ENCODE data around the gene WWOX. TPM values are rescaled to one million over a fixed set of nuclear protein-coding genes. Genes with fewer than 3 reads are reported as not detected.

Gene WWOX
- total RNA-seq, 1 experiment from 2014 or later = 15.6 TPM

- peaks cover 0 to 2% of the 10 kb centered on the region in 2 experiments; a peak in 4 of 5 replicates for H3K9me3 Mint-ChIP-seq
- Histone ChIP-seq H4K91ac (ENCODE audit: insufficient read length, low read depth, low read length) (no peak overlapping the region), H3T11ph (ENCODE audit: low read length) (no peak overlapping the region), H3K27me3 (ENCODE audit: insufficient read depth, low read length) (no peaks in the 10 kb centered on the region), H4K20me1 (ENCODE audit: control insufficient read depth, insufficient read depth, insufficient read length) (no peaks in the 10 kb centered on the region), H3K56ac (ENCODE audit: insufficient read length, low read depth, low read length) (no peak overlapping the region), H3K14ac (ENCODE audit: insufficient read depth, low read length) (no peak overlapping the region), H2BK12ac (ENCODE audit: insufficient read length, low read depth, low read length) (no peak overlapping the region), H2AK5ac (ENCODE audit: insufficient read length, low read length) (no peak overlapping the region), H3K27ac (ENCODE audit: insufficient read length, low read depth, low read length) (no peak overlapping the region), H3K23ac (ENCODE audit: insufficient read length, low read depth, low read length) (no peak overlapping the region), H2AFZ (ENCODE audit: low read length) (no peak overlapping the region), H3K4ac (ENCODE audit: low read depth, low read length) (no peak overlapping the region), H3K4me1 (ENCODE audit: insufficient read depth, low read length) (no peaks in the 10 kb centered on the region), H2BK20ac (ENCODE audit: low read depth, low read length, poor library complexity, severe bottlenecking) (no peak overlapping the region), H3K9me3 (ENCODE audit: control insufficient read depth, low read depth, low read length) (no peaks in the 10 kb centered on the region), H2BK15ac (ENCODE audit: low read depth, low read length) (no peak overlapping the region), H2BK120ac (ENCODE audit: low read depth, low read length, poor library complexity, severe bottlenecking) (no peak overlapping the region), H3K9ac (ENCODE audit: extremely low read depth, insufficient read length, low read length) (no peak overlapping the region), H3K79me1 (ENCODE audit: insufficient read depth, low read depth, low read length, poor library complexity, severe bottlenecking) (no peaks in the 10 kb centered on the region), H2BK5ac (ENCODE audit: insufficient read length, low read length) (no peak overlapping the region), H3K4me2 (ENCODE audit: insufficient read depth, insufficient read length, low read length) (no peak overlapping the region), H3K79me2 (ENCODE audit: insufficient read depth, low read length) (no peaks in the 10 kb centered on the region), H4K5ac (ENCODE audit: insufficient read length, low read depth, low read length) (no peak overlapping the region), H4K8ac (replicated peaks; ENCODE audit: insufficient read length, low read depth, low read length) (no peak overlapping the region), H3K18ac (ENCODE audit: insufficient read length, low read depth, low read length) (no peak overlapping the region), H3K23me2 (ENCODE audit: insufficient read length, low read depth, low read length, poor library complexity, severe bottlenecking) (no peaks in the 10 kb centered on the region)
- no CpG with 5 or more reads among the region's 7 CpGs for WGBS (ENCODE audit: extremely low coverage, insufficient read length, low lambda C conversion rate)
- no peak overlapping the region for H3K4me3 Mint-ChIP-seq
- H3K36me3 Mint-ChIP-seq (ENCODE audit: insufficient read depth in 1 of 3, low read depth in 3 of 3) = peaks cover 3 to 4% (median 3%) of the 10 kb centered on the region in 3 experiments; a peak in 3 of 7 replicates
- H3K4me1 Mint-ChIP-seq = peaks cover 12% of the 10 kb centered on the region in 2 experiments
- no peaks in the 10 kb centered on the region for H3K27me3 Mint-ChIP-seq (ENCODE audit: low read depth)
- H3K27ac Mint-ChIP-seq = no peak overlapping the region
- TF ChIP-seq CTCF (conservative IDR thresholded peaks at IDR 0.05) = no peak
- no peak for DNase-seq
Observed at GRCh38 chr16:78385086-78385805, 285.8 kb downstream of the WWOX start.
